SK-N-SH (cell line): ENCODE data around the gene LIN37. TPM values are rescaled to one million over a fixed set of nuclear protein-coding genes. Genes with fewer than 3 reads are reported as not detected.

Source experiments
- CTCF ChIA-PET: fragments of 300-600, 350-600 bp; formaldehyde crosslinking; extraction: SDS; loops from one replicate; lab custom pipeline; 2021; lab: Yijun Ruan, JAX
- POLR2A ChIA-PET: fragments of 350-600 bp; sonication (Branson Sonifier 250); formaldehyde crosslinking; extraction: SDS; loops from one replicate; lab custom pipeline; 2020; ENCODE audit warnings: antibody characterized with exemption, inconsistent platforms; lab: Yijun Ruan, JAX
- DNase-seq: peaks from one replicate; pipeline ENCODE4 v3.0.0; 2012
- H2AFZ ChIP-seq: fragments of 200-600 bp; sonication (generic); 2 replicates; pipeline ENCODE4 v1.8.1; 2016; ENCODE audit warnings: antibody characterized with exemption, mild to moderate bottlenecking, low read depth
- H3F3A ChIP-seq: fragments of 200-600 bp; sonication (generic); replicated peaks from 2 replicates; pipeline ENCODE3; 2016; ENCODE audit warnings: antibody characterized with exemption, mild to moderate bottlenecking; ENCODE audit not compliant: insufficient read depth
- H3K27ac ChIP-seq, 2 experiments: fragments of 200-500 bp in 1 of 2; fragments of 200-600 bp in 1 of 2; sonication (Bioruptor generic) in 1 of 2; sonication (generic), shearing (Covaris generic) in 1 of 2; 2 replicates each; pipeline versions ENCODE4 v1.5.1 to v1.6.1; 2014 to 2016; ENCODE audit warnings: low read depth in 2 of 2, inconsistent platforms in 1 of 2, low read length in 1 of 2, mild to moderate bottlenecking in 1 of 2, mixed read lengths in 1 of 2
- H3K27me3 ChIP-seq: fragments of 200-600 bp; sonication (generic), shearing (Covaris generic); 2 replicates; pipeline ENCODE4 v1.6.1; 2016; ENCODE audit warnings: mixed run types; ENCODE audit not compliant: insufficient read depth
- H3K36me3 ChIP-seq, 2 experiments: fragments of 200-500 bp in 1 of 2; fragments of 200-600 bp in 1 of 2; sonication (Bioruptor generic) in 1 of 2; sonication (generic) in 1 of 2; replicated peaks in 1 of 2; 2 replicates each; pipeline versions ENCODE3 to v1.5.1; 2014 to 2016; ENCODE audit warnings: low read length in 1 of 2, mild to moderate bottlenecking in 1 of 2; ENCODE audit not compliant: insufficient read depth in 2 of 2, control insufficient read depth in 1 of 2
- H3K4me1 ChIP-seq, 2 experiments: fragments of 200-500 bp in 1 of 2; fragments of 200-600 bp in 1 of 2; sonication (Bioruptor generic) in 1 of 2; sonication (generic), shearing (Covaris generic) in 1 of 2; 2 replicates each; pipeline versions ENCODE4 v1.5.1 to v1.6.1; 2014 to 2016; ENCODE audit warnings: low read depth in 1 of 2, low read length in 1 of 2, mixed run types in 1 of 2; ENCODE audit not compliant: insufficient read depth in 2 of 2, control insufficient read depth in 1 of 2
- H3K4me2 ChIP-seq: fragments of 200-600 bp; sonication (generic), shearing (Covaris generic); 2 replicates; pipeline ENCODE4 v1.6.1; 2017; ENCODE audit warnings: mixed run types
- H3K4me3 ChIP-seq, 2 experiments: fragments of 200-500 bp in 1 of 2; fragments of 200-600 bp in 1 of 2; sonication (Bioruptor generic) in 1 of 2; sonication (generic), shearing (Covaris generic) in 1 of 2; 2 replicates each; pipeline versions ENCODE4 v1.5.1 to v1.8.1; 2014 to 2016; ENCODE audit warnings: low read depth in 2 of 2, inconsistent platforms in 1 of 2, low read length in 1 of 2, mild to moderate bottlenecking in 1 of 2, mixed read lengths in 1 of 2, moderate library complexity in 1 of 2
- H3K79me2 ChIP-seq: fragments of 200-600 bp; sonication (generic); 2 replicates; pipeline ENCODE4 v1.8.1; 2017; ENCODE audit warnings: mild to moderate bottlenecking; ENCODE audit not compliant: insufficient read depth
- H3K9ac ChIP-seq: fragments of 200-600 bp; sonication (generic); 2 replicates; pipeline ENCODE4 v1.6.1; 2017; ENCODE audit warnings: mixed run types
- H3K9me2 ChIP-seq: fragments of 200-600 bp; sonication (generic); 2 replicates; pipeline ENCODE4 v1.6.1; 2017; ENCODE audit warnings: mixed run types
- H3K9me3 ChIP-seq: fragments of 200-600 bp; sonication (generic); 2 replicates; pipeline ENCODE4 v1.6.1; 2017; ENCODE audit warnings: mixed run types, mild to moderate bottlenecking, moderate library complexity
- H4K20me1 ChIP-seq: fragments of 200-600 bp; sonication (generic); 2 replicates; pipeline ENCODE4 v1.6.1; 2017; ENCODE audit warnings: mild to moderate bottlenecking, mixed run types; ENCODE audit not compliant: insufficient read depth
- ELF1 ChIP-seq: IDR thresholded peaks from 2 replicates; pipeline ENCODE4 v1.4.0; 2012
- EP300 ChIP-seq, 2 experiments: IDR thresholded peaks; 2 replicates each; pipeline versions ENCODE4 v1.4.0 to v1.6.1; 2012; ENCODE audit warnings: borderline replicate concordance in 1 of 2, low read depth in 1 of 2, low read length in 1 of 2
- EZH2phosphoT487 ChIP-seq: fragments of 200-600 bp; sonication (generic); IDR thresholded peaks from 2 replicates; pipeline ENCODE4 v1.6.1; 2017; ENCODE audit warnings: low read depth, mixed run types, mild to moderate bottlenecking, antibody characterized with exemption, moderate library complexity, borderline replicate concordance
- GABPA ChIP-seq: IDR thresholded peaks from 2 replicates; pipeline ENCODE4 v1.4.0; 2012; ENCODE audit warnings: low read depth, mild to moderate bottlenecking
- GATA2 ChIP-seq: sonication (generic); formaldehyde crosslinking; IDR thresholded peaks from 2 replicates; pipeline ENCODE4 v1.5.0; 2020; ENCODE audit warnings: mild to moderate bottlenecking, missing genetic modification reagents
- JUND ChIP-seq: IDR thresholded peaks from 2 replicates; pipeline ENCODE4 v1.4.0; 2012
- MAX ChIP-seq: IDR thresholded peaks from 2 replicates; pipeline ENCODE4 v1.4.0; 2012; ENCODE audit warnings: low read depth
- MEF2A ChIP-seq: IDR thresholded peaks from 2 replicates; pipeline ENCODE4 v1.4.0; 2012; ENCODE audit warnings: low read depth, borderline replicate concordance
- MXI1 ChIP-seq: IDR thresholded peaks from 2 replicates; pipeline ENCODE4 v1.6.1; 2012; ENCODE audit warnings: mild to moderate bottlenecking, low read depth, low read length, improper control_type of control experiment
- NFIC ChIP-seq: IDR thresholded peaks from 2 replicates; pipeline ENCODE4 v1.4.0; 2012; ENCODE audit warnings: borderline replicate concordance
- NRF1 ChIP-seq: IDR thresholded peaks from 2 replicates; pipeline ENCODE4 v1.6.1; 2012; ENCODE audit warnings: low read depth, mild to moderate bottlenecking, low read length
- POLR2AphosphoS5 ChIP-seq: IDR thresholded peaks from 2 replicates; pipeline ENCODE4 v1.6.1; 2012; ENCODE audit warnings: low read depth, low read length
- RAD21 ChIP-seq: IDR thresholded peaks from 2 replicates; pipeline ENCODE4 v1.6.1; 2012; ENCODE audit warnings: mild to moderate bottlenecking, low read length
- RCOR1 ChIP-seq: fragments of 150-350 bp; IDR thresholded peaks from 2 replicates; pipeline ENCODE4 v1.6.1; 2017; ENCODE audit warnings: antibody characterized with exemption, low read length
- RFX5 ChIP-seq: IDR thresholded peaks from 2 replicates; pipeline ENCODE4 v1.6.1; 2012; ENCODE audit warnings: mild to moderate bottlenecking, improper control_type of control experiment, low read length
- RXRA ChIP-seq: IDR thresholded peaks from 2 replicates; pipeline ENCODE4 v1.4.0; 2012; ENCODE audit warnings: low read depth, mild to moderate bottlenecking, borderline replicate concordance
- SMC3 ChIP-seq: IDR thresholded peaks from 2 replicates; pipeline ENCODE4 v1.6.1; 2012; ENCODE audit warnings: low read depth, low read length, improper control_type of control experiment
- TCF12 ChIP-seq: IDR thresholded peaks from 2 replicates; pipeline ENCODE4 v1.4.0; 2012
- TEAD4 ChIP-seq: IDR thresholded peaks from 2 replicates; pipeline ENCODE4 v1.4.0; 2012; ENCODE audit warnings: mild to moderate bottlenecking, borderline replicate concordance; ENCODE audit not compliant: insufficient read depth
- USF1 ChIP-seq: IDR thresholded peaks from 2 replicates; pipeline ENCODE4 v1.4.0; 2012; ENCODE audit warnings: low read depth, borderline replicate concordance
- YY1 ChIP-seq: IDR thresholded peaks from 2 replicates; pipeline ENCODE4 v1.4.0; 2012; ENCODE audit warnings: low read depth, mild to moderate bottlenecking
- WGBS: methylation state at CpG from one replicate; pipeline ENCODE4 v1.1.6; 2017; ENCODE audit warnings: low lambda C conversion rate; 5-methylcytosine and 5-hydroxymethylcytosine counted together
- polyA plus RNA-seq, 3 experiments: library from polyadenylated mRNA; depleted of rRNA; stranded (reverse); fragments of >200 nt; gene quantifications; 2 replicates each; pipeline ENCODE4 v1.2.3, GENCODE V29; 2012
- TF ChIP-seq, protein P1 (sequence below): fragments of 150-350 bp; IDR thresholded peaks from 2 replicates; pipeline ENCODE4 v1.6.1; 2016; ENCODE audit warnings: mild to moderate bottlenecking, low read depth, low read length
- TF ChIP-seq, protein P2 (sequence below): fragments of 150-350 bp; IDR thresholded peaks from 2 replicates; pipeline ENCODE4 v1.6.1; 2017; ENCODE audit warnings: antibody characterized with exemption, low read length, low read depth, borderline replicate concordance

LIN37 gene
- polyA plus RNA-seq, 1 of the 3 experiments (the other 2 are of a cell fraction) = 21.1 TPM

- TF ChIP-seq USF1 = no peak
- no peak for TF ChIP-seq POLR2AphosphoS5
- TF ChIP-seq RCOR1 = no peak
- TF ChIP-seq, protein P1, sequence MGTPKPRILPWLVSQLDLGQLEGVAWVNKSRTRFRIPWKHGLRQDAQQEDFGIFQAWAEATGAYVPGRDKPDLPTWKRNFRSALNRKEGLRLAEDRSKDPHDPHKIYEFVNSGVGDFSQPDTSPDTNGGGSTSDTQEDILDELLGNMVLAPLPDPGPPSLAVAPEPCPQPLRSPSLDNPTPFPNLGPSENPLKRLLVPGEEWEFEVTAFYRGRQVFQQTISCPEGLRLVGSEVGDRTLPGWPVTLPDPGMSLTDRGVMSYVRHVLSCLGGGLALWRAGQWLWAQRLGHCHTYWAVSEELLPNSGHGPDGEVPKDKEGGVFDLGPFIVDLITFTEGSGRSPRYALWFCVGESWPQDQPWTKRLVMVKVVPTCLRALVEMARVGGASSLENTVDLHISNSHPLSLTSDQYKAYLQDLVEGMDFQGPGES = peak; percentile 98
- no peak for TF ChIP-seq EP300 (IDR thresholded peaks at IDR 0.05; ENCODE audit: borderline replicate concordance in 1 of 2, low read depth in 1 of 2, low read length in 1 of 2)
- TF ChIP-seq SMC3 = no peak
- TF ChIP-seq NFIC = no peak
- TF ChIP-seq, protein P2, sequence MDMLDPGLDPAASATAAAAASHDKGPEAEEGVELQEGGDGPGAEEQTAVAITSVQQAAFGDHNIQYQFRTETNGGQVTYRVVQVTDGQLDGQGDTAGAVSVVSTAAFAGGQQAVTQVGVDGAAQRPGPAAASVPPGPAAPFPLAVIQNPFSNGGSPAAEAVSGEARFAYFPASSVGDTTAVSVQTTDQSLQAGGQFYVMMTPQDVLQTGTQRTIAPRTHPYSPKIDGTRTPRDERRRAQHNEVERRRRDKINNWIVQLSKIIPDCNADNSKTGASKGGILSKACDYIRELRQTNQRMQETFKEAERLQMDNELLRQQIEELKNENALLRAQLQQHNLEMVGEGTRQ = no peak
- no peak for TF ChIP-seq GABPA
- TF ChIP-seq MEF2A = no peak
- TF ChIP-seq MXI1 = peak; percentile 23; the same call in 1 of the 2 replicates
- TF ChIP-seq TEAD4 = no peak
- TF ChIP-seq JUND = no peak
- no peak for TF ChIP-seq MAX
- TF ChIP-seq ELF1 = no peak
- no peak for TF ChIP-seq TCF12
- TF ChIP-seq EZH2phosphoT487 = no peak
- no peak for TF ChIP-seq NRF1
- no peak for TF ChIP-seq GATA2 (CRISPR knock-in tag)
- no peak for TF ChIP-seq RXRA
These were observed 46.0 kb upstream of the LIN37 start (continued) for GRCh38 chr19:35702223-35703012.

- Histone ChIP-seq H3K79me2 (no peaks in the 10 kb centered on the region), H4K20me1 (no peaks in the 10 kb centered on the region), H3K4me1 (no peaks in the 10 kb centered on the region; a peak in 1 of 4 replicates), H3K4me3 (no peak overlapping the region), H3K9me3 (no peaks in the 10 kb centered on the region), H3F3A (no peaks in the 10 kb centered on the region), H3K4me2 (no peak overlapping the region), H2AFZ (no peak overlapping the region), H3K27me3 (0 out of 2 replicates have a peak, but pooled peaks cover 7% of the 10 kb centered on the region), H3K9me2 (no peaks in the 10 kb centered on the region), H3K27ac (no peak overlapping the region), H3K36me3 (no peaks in the 10 kb centered on the region), H3K9ac (no peak overlapping the region)
- TF ChIP-seq JUND (no peak), USF1 (no peak), RAD21 (no peak), RFX5 (no peak), GATA2 (CRISPR knock-in tag) (no peak), YY1 (no peak), SMC3 (no peak), RXRA (no peak), RCOR1 (no peak)
- TF ChIP-seq, protein P1 = no peak
- ChIA-PET CTCF (interaction anchor here (1.0 to 4.1 kb wide), 6 partner anchors 8 to 155 kb away, joined by 3 to 33 read pairs (median 5); partner anchors contain the start of gene HAUS5), POLR2A (interaction anchor here (0.6 to 1.6 kb wide), 3 partner anchors 9 to 55 kb away, joined by 3 to 7 read pairs (median 5); partner anchors contain the start of gene COX6B1)
- 47% methylated on average over 9 of the region's 9 CpGs for WGBS
- DNase-seq = peak; percentile 40
These were observed 45.0 kb upstream of the LIN37 start for GRCh38 chr19:35703343-35703742.
